ENCODE results near the gene DCC.

Gene DCC

GRCh38 chr18:52749542-52749941 is 409.5 kb downstream of the DCC start:
- TF ChIP-seq CTCF (IDR thresholded peaks at IDR 0.05; ENCODE audit: control insufficient read depth, insufficient read depth, low read depth, low read length, missing control alignments): no peak

GRCh38 chr18:52750995-52751394 is 411.0 kb downstream of the DCC start:
- no peak for TF ChIP-seq CTCF (IDR thresholded peaks at IDR 0.05; ENCODE audit: control insufficient read depth, insufficient read depth, low read depth, low read length, missing control alignments)
- DNase-seq (ENCODE audit: low read depth): no peak
- H3K4me3 ChIP-seq (ENCODE audit: control insufficient read depth, low read depth, low read length): no peak overlapping the region

More at GRCh38 chr18:52749542-52749941, 409.5 kb downstream of the DCC start:
- no peak overlapping the region for H3K4me3 ChIP-seq (ENCODE audit: control insufficient read depth, low read depth, low read length)
- no peak for DNase-seq (ENCODE audit: low read depth)

GRCh38 chr18:52764316-52764715 is 424.3 kb downstream of the DCC start:
- no peak overlapping the region for H3K4me3 ChIP-seq (ENCODE audit: control insufficient read depth, low read depth, low read length)
- DNase-seq (ENCODE audit: low read depth): no peak
- no peak for TF ChIP-seq CTCF (IDR thresholded peaks at IDR 0.05; ENCODE audit: control insufficient read depth, insufficient read depth, low read depth, low read length, missing control alignments)

GRCh38 chr18:52766002-52766545 is 426.1 kb downstream of the DCC start:
- H3K4me3 ChIP-seq (ENCODE audit: control insufficient read depth, low read depth, low read length): no peak overlapping the region
- DNase-seq (ENCODE audit: low read depth): no peak
- TF ChIP-seq CTCF (IDR thresholded peaks at IDR 0.05; ENCODE audit: control insufficient read depth, insufficient read depth, low read depth, low read length, missing control alignments): no peak

GRCh38 chr18:52781113-52781512 is 441.1 kb downstream of the DCC start:
- DNase-seq (ENCODE audit: low read depth): no peak
- no peak for TF ChIP-seq CTCF (IDR thresholded peaks at IDR 0.05; ENCODE audit: control insufficient read depth, insufficient read depth, low read depth, low read length, missing control alignments)
- H3K4me3 ChIP-seq (ENCODE audit: control insufficient read depth, low read depth, low read length): no peak overlapping the region

- no peak for TF ChIP-seq CTCF (IDR thresholded peaks at IDR 0.05; ENCODE audit: control insufficient read depth, insufficient read depth, low read depth, low read length, missing control alignments)
- H3K4me3 ChIP-seq (ENCODE audit: control insufficient read depth, low read depth, low read length): no peak overlapping the region
- no peak for DNase-seq (ENCODE audit: low read depth)
Observed at GRCh38 chr18:52791321-52791720, 451.3 kb downstream of the DCC start.

GRCh38 chr18:52812834-52813233 is 472.8 kb downstream of the DCC start:
- no peak for TF ChIP-seq CTCF (IDR thresholded peaks at IDR 0.05; ENCODE audit: control insufficient read depth, insufficient read depth, low read depth, low read length, missing control alignments)
- H3K4me3 ChIP-seq (ENCODE audit: control insufficient read depth, low read depth, low read length): no peak overlapping the region
- DNase-seq (ENCODE audit: low read depth): no peak
